Middle frontal gyrus (tissue), 1 donor: ENCODE data around the gene PPP2R5B.

ENCODE experiments used
- DNase-seq: peaks from one replicate; pipeline ENCODE4 v3.0.0-alpha.2; 2015; ENCODE audit warnings: low spot score; ENCODE audit errors: extremely low spot score

Gene PPP2R5B

GRCh38 chr11:64888729-64889511 is 35.6 kb upstream of the PPP2R5B start:
- no peak for DNase-seq

- no peak for DNase-seq
These were observed 34.0 kb upstream of the PPP2R5B start for GRCh38 chr11:64890522-64890939.

- DNase-seq: no peak
These were observed 33.2 kb upstream of the PPP2R5B start for GRCh38 chr11:64891215-64891848.

GRCh38 chr11:64891880-64892279 is 32.6 kb upstream of the PPP2R5B start:
- DNase-seq: no peak

- DNase-seq: no peak
These were observed 32.1 kb upstream of the PPP2R5B start for GRCh38 chr11:64892411-64892831.

GRCh38 chr11:64892838-64893193 is 31.7 kb upstream of the PPP2R5B start:
- DNase-seq: no peak

- no peak for DNase-seq
These were observed 31.1 kb upstream of the PPP2R5B start for GRCh38 chr11:64893194-64894069.

- DNase-seq: no peak
These were observed 30.2 kb upstream of the PPP2R5B start for GRCh38 chr11:64894070-64894811.

- DNase-seq: no peak
These were observed 29.6 kb upstream of the PPP2R5B start for GRCh38 chr11:64894812-64895452.

GRCh38 chr11:64896448-64897022 is 28.0 kb upstream of the PPP2R5B start:
- no peak for DNase-seq

GRCh38 chr11:64897381-64898075 is 27.0 kb upstream of the PPP2R5B start:
- DNase-seq: no peak

- DNase-seq: no peak
These were observed 26.4 kb upstream of the PPP2R5B start for GRCh38 chr11:64898076-64898445.

- DNase-seq: no peak
These were observed 25.9 kb upstream of the PPP2R5B start for GRCh38 chr11:64898541-64898940.

- DNase-seq: no peak
These were observed 24.2 kb upstream of the PPP2R5B start for GRCh38 chr11:64900263-64900678.

GRCh38 chr11:64900774-64901173 is 23.7 kb upstream of the PPP2R5B start:
- DNase-seq: no peak

GRCh38 chr11:64902102-64902900 is 22.2 kb upstream of the PPP2R5B start:
- DNase-seq: no peak

GRCh38 chr11:64903291-64903833 is 21.1 kb upstream of the PPP2R5B start:
- DNase-seq: no peak

GRCh38 chr11:64905516-64906313 is 18.8 kb upstream of the PPP2R5B start:
- no peak for DNase-seq
